ENCODE results near the gene UBE2E2.

- TF ChIP-seq ZNF121 (CRISPR knock-in tag; IDR thresholded peaks at IDR 0.05) (no peak), MXD4 (CRISPR knock-in tag; IDR thresholded peaks at IDR 0.05; ENCODE audit: borderline replicate concordance) (no peak)
- TF ChIP-seq, protein P1, sequence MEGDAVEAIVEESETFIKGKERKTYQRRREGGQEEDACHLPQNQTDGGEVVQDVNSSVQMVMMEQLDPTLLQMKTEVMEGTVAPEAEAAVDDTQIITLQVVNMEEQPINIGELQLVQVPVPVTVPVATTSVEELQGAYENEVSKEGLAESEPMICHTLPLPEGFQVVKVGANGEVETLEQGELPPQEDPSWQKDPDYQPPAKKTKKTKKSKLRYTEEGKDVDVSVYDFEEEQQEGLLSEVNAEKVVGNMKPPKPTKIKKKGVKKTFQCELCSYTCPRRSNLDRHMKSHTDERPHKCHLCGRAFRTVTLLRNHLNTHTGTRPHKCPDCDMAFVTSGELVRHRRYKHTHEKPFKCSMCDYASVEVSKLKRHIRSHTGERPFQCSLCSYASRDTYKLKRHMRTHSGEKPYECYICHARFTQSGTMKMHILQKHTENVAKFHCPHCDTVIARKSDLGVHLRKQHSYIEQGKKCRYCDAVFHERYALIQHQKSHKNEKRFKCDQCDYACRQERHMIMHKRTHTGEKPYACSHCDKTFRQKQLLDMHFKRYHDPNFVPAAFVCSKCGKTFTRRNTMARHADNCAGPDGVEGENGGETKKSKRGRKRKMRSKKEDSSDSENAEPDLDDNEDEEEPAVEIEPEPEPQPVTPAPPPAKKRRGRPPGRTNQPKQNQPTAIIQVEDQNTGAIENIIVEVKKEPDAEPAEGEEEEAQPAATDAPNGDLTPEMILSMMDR (IDR thresholded peaks at IDR 0.05): no peak
- TF ChIP-seq, protein P2, sequence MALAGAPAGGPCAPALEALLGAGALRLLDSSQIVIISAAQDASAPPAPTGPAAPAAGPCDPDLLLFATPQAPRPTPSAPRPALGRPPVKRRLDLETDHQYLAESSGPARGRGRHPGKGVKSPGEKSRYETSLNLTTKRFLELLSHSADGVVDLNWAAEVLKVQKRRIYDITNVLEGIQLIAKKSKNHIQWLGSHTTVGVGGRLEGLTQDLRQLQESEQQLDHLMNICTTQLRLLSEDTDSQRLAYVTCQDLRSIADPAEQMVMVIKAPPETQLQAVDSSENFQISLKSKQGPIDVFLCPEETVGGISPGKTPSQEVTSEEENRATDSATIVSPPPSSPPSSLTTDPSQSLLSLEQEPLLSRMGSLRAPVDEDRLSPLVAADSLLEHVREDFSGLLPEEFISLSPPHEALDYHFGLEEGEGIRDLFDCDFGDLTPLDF (CRISPR knock-in tag; IDR thresholded peaks at IDR 0.05): no peak
These were observed 218.8 kb downstream of the UBE2E2 start for GRCh38 chr3:23421811-23422516.

Data from WTC11 (cell line).